ENCODE data around the gene CLSTN2. TPM values are rescaled to one million over a fixed set of nuclear protein-coding genes. Genes with fewer than 3 reads are reported as not detected.

Gene CLSTN2
- total RNA-seq, 1 experiment from 2014 or later, result 0.02 TPM

- ChIA-PET POLR2A (no interaction called here), CTCF (no interaction called here), RAD21 (ENCODE audit: low non-redundant PET in 1 of 2, low total read pairs in 2 of 2, uncharacterized antibody in 2 of 2, unreplicated experiment in 2 of 2) (no interaction called here)
- intact Hi-C loops (cut with micrococcal nuclease), result no loop called here
- Histone ChIP-seq H3K79me2 (ENCODE audit: insufficient read depth, low read length) (no peaks in the 10 kb centered on the region), H3K9ac (ENCODE audit: low read length) (no peak overlapping the region), H3K9me3 (ENCODE audit: control insufficient read depth in 1 of 2, insufficient read depth in 1 of 2, low read depth in 1 of 2, low read length in 2 of 2) (no peaks in the 10 kb centered on the region), H3K4me3 (replicated peaks in 1 of 2; ENCODE audit: low read depth in 1 of 2, low read length in 2 of 2) (no peak overlapping the region), H3K36me3 (ENCODE audit: control insufficient read depth in 1 of 2, insufficient read depth in 2 of 2, low read length in 2 of 2) (no peaks in the 10 kb centered on the region), H2AFZ (ENCODE audit: low read depth, low read length, poor library complexity, severe bottlenecking) (no peak overlapping the region), H3K9me2 (ENCODE audit: insufficient read depth) (no peaks in the 10 kb centered on the region), H3K4me2 (ENCODE audit: low read length) (no peak overlapping the region), H4K20me1 (ENCODE audit: insufficient read depth) (no peaks in the 10 kb centered on the region), H3K4me1 (ENCODE audit: control insufficient read depth in 1 of 2, insufficient read depth in 2 of 2, low read length in 2 of 2) (no peaks in the 10 kb centered on the region), H3K27me3 (ENCODE audit: insufficient read depth, low read length) (peaks cover 37% of the 10 kb centered on the region), H3K27ac (ENCODE audit: low read depth, low read length) (no peak overlapping the region)
- no peak for TF ChIP-seq POLR2A (IDR thresholded peaks at IDR 0.05; ENCODE audit: borderline replicate concordance, extremely low read depth, insufficient read depth, insufficient read length)
- TF ChIP-seq POLR2AphosphoS5 (IDR thresholded peaks at IDR 0.05; ENCODE audit: low read depth, low read length), result no peak
- no peak for TF ChIP-seq FOSL1 (IDR thresholded peaks at IDR 0.05; ENCODE audit: low read depth)
- TF ChIP-seq SIN3A (IDR thresholded peaks at IDR 0.05; ENCODE audit: low read depth), result no peak
- BruUV-seq (replicated peaks), result no TSS peak
- no peak for DNase-seq (ENCODE audit: low read depth, low spot score)
- no peak for ATAC-seq
Measured at GRCh38 chr3:140159646-140160045, 224.7 kb downstream of the CLSTN2 start.

GRCh38 chr3:140160553-140160952 lies 225.6 kb downstream of the CLSTN2 start:
- Histone ChIP-seq H3K79me2 (ENCODE audit: insufficient read depth, low read length) (no peaks in the 10 kb centered on the region), H3K4me3 (replicated peaks in 1 of 2; ENCODE audit: low read depth in 1 of 2, low read length in 2 of 2) (no peak overlapping the region), H3K9me3 (ENCODE audit: control insufficient read depth in 1 of 2, insufficient read depth in 1 of 2, low read depth in 1 of 2, low read length in 2 of 2) (no peaks in the 10 kb centered on the region), H3K9me2 (ENCODE audit: insufficient read depth) (no peaks in the 10 kb centered on the region), H3K27me3 (ENCODE audit: insufficient read depth, low read length) (peaks cover 37% of the 10 kb centered on the region), H3K27ac (ENCODE audit: low read depth, low read length) (no peak overlapping the region), H3K36me3 (ENCODE audit: control insufficient read depth in 1 of 2, insufficient read depth in 2 of 2, low read length in 2 of 2) (no peaks in the 10 kb centered on the region), H3K9ac (ENCODE audit: low read length) (no peak overlapping the region), H3K4me1 (ENCODE audit: control insufficient read depth in 1 of 2, insufficient read depth in 2 of 2, low read length in 2 of 2) (no peaks in the 10 kb centered on the region), H3K4me2 (ENCODE audit: low read length) (no peak overlapping the region), H2AFZ (ENCODE audit: low read depth, low read length, poor library complexity, severe bottlenecking) (no peak overlapping the region), H4K20me1 (ENCODE audit: insufficient read depth) (no peaks in the 10 kb centered on the region)
- CTCF ChIA-PET, result no interaction called here
- RAD21 ChIA-PET (ENCODE audit: low non-redundant PET in 1 of 2, low total read pairs in 2 of 2, uncharacterized antibody in 2 of 2, unreplicated experiment in 2 of 2), result no interaction called here
- no peak for ATAC-seq
- POLR2A ChIA-PET, result no interaction called here
- intact Hi-C loops (cut with micrococcal nuclease), result no loop called here
- no TSS peak for BruUV-seq (replicated peaks)
- no peak for DNase-seq (ENCODE audit: low read depth, low spot score)
- no peak for TF ChIP-seq JUND (IDR thresholded peaks at IDR 0.05)
- TF ChIP-seq POLR2AphosphoS5 (IDR thresholded peaks at IDR 0.05; ENCODE audit: low read depth, low read length), result no peak
- no peak for TF ChIP-seq ATF3 (IDR thresholded peaks at IDR 0.05)
- TF ChIP-seq FOSL1 (IDR thresholded peaks at IDR 0.05; ENCODE audit: low read depth), result no peak
- TF ChIP-seq SIN3A (IDR thresholded peaks at IDR 0.05; ENCODE audit: low read depth), result no peak
- no peak for TF ChIP-seq YY1 (IDR thresholded peaks at IDR 0.05; ENCODE audit: extremely low read depth, insufficient replicate concordance, low read depth, low read length)
- no peak for TF ChIP-seq EZH2phosphoT487 (IDR thresholded peaks at IDR 0.05; ENCODE audit: borderline replicate concordance)
- no peak for TF ChIP-seq CEBPB (IDR thresholded peaks at IDR 0.05; ENCODE audit: low read depth)

All from HCT116 (cell line).